ENCODE results near the gene KLF12.

DNA sequence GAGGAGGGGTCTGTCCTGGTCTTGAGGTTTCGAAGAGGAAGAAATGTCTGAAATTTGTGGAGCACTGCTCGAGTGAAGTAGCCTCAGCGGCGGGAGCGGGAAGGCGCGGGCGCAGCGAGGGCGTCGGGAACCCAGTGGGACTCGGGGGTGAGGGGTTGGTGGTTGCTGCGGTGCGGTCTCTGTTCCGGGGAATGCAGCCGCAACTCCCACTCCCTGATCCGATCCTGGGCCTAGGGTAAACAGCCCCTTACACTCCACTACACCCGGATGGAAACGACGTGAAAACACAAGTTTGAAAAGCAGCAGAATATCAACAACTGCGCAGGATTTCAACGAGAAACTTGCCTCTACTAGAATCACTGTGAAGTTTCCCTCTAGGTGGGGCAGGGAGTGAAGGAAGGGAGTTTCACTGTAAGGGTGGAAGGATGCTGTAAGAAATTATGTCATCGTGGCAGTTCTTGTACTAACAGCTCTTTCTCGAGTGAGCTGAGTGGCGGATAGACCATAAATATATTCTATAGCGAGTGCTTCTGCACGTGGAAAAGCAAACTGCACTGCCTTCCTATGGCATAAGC, 2.0 kb upstream of the KLF12 start:
- TF ChIP-seq, protein P1, sequence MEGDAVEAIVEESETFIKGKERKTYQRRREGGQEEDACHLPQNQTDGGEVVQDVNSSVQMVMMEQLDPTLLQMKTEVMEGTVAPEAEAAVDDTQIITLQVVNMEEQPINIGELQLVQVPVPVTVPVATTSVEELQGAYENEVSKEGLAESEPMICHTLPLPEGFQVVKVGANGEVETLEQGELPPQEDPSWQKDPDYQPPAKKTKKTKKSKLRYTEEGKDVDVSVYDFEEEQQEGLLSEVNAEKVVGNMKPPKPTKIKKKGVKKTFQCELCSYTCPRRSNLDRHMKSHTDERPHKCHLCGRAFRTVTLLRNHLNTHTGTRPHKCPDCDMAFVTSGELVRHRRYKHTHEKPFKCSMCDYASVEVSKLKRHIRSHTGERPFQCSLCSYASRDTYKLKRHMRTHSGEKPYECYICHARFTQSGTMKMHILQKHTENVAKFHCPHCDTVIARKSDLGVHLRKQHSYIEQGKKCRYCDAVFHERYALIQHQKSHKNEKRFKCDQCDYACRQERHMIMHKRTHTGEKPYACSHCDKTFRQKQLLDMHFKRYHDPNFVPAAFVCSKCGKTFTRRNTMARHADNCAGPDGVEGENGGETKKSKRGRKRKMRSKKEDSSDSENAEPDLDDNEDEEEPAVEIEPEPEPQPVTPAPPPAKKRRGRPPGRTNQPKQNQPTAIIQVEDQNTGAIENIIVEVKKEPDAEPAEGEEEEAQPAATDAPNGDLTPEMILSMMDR (IDR thresholded peaks at IDR 0.05) = no peak
- no peak for TF ChIP-seq POLR2A (IDR thresholded peaks at IDR 0.05)
- no peak for TF ChIP-seq EP300 (IDR thresholded peaks at IDR 0.05; ENCODE audit: low read depth)
- peak in 1 of 3 donors; percentile 45 for TF ChIP-seq POLR2AphosphoS5 (IDR thresholded peaks at IDR 0.05)

All from transverse colon (tissue), 4 donors.